IMR-90 (cell line): Measurements from ENCODE around the gene AQP5.
"Not testable (repeated sequence)": the region's sequence is repeated elsewhere in the genome, so short reads cannot be mapped to it uniquely, and the experiment has no call there.

Source experiments
- CEBPB ChIP-seq: IDR thresholded peaks from 2 replicates; pipeline ENCODE4 v1.6.1; 2012; ENCODE audit warnings: low read depth, low read length, improper control_type of control experiment
- CHD1 ChIP-seq: IDR thresholded peaks from 2 replicates; pipeline ENCODE4 v1.6.1; 2012; ENCODE audit warnings: low read depth, low read length, improper control_type of control experiment
- POLR2A ChIP-seq: IDR thresholded peaks from 2 replicates; pipeline ENCODE4 v1.6.1; 2012; ENCODE audit warnings: mild to moderate bottlenecking, low read depth, low read length
- SMC3 ChIP-seq: fragments of 150-350 bp; IDR thresholded peaks from 2 replicates; pipeline ENCODE4 v1.6.1; 2016; ENCODE audit warnings: low read depth, mild to moderate bottlenecking, antibody characterized with exemption, low read length, moderate library complexity
- TF ChIP-seq, protein P1 (sequence below): conservative IDR thresholded peaks from 2 replicates; pipeline ENCODE4 v1.5.1; 2012; ENCODE audit warnings: mild to moderate bottlenecking, low read depth, low read length, improper control_type of control experiment

DNA sequence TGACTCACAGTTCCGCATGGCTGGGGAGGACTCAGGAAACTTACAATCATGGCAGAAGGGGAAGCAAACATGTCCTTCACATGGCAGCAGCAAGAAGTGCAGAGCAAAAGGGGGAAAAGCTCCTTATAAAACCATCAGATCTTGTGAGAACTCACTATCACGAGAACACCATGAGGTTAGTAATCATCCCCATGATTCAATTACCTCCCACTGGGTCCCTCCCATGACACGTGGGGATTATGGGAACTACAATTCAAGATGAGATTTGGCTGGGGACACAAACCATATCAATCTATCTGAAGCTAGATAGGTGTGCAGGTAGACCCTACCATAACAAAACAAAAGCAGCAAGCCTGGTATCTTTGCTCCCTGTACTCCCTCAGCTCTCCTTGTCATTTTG, 24.8 kb downstream of the AQP5 start:
- TF ChIP-seq POLR2A, SMC3, CHD1, CEBPB: not testable (repeated sequence)
- TF ChIP-seq, protein P1, sequence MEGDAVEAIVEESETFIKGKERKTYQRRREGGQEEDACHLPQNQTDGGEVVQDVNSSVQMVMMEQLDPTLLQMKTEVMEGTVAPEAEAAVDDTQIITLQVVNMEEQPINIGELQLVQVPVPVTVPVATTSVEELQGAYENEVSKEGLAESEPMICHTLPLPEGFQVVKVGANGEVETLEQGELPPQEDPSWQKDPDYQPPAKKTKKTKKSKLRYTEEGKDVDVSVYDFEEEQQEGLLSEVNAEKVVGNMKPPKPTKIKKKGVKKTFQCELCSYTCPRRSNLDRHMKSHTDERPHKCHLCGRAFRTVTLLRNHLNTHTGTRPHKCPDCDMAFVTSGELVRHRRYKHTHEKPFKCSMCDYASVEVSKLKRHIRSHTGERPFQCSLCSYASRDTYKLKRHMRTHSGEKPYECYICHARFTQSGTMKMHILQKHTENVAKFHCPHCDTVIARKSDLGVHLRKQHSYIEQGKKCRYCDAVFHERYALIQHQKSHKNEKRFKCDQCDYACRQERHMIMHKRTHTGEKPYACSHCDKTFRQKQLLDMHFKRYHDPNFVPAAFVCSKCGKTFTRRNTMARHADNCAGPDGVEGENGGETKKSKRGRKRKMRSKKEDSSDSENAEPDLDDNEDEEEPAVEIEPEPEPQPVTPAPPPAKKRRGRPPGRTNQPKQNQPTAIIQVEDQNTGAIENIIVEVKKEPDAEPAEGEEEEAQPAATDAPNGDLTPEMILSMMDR = not testable (repeated sequence)
